ENCODE results near the gene UBB. TPM values are rescaled to one million over a fixed set of nuclear protein-coding genes. Genes with fewer than 3 reads are reported as not detected.
A peak's percentile ranks its signal among the peaks of the same experiment; 100 is the strongest.

Gene UBB
- total RNA-seq = 475 TPM

- ATAC-seq = peak; percentile 93
Measured at GRCh38 chr17:16380640-16381495, at the start of gene UBB. Gene UBB, plus strand, starts transcription at chr17:16381091. Its CDS starts 817 bp downstream, at chr17:16381908.

GRCh38 chr17:16338391-16338790 lies 42.5 kb upstream of the UBB start:
- ATAC-seq = no peak

- no peak for ATAC-seq
Measured at GRCh38 chr17:16339402-16339801, 41.5 kb upstream of the UBB start.

- no peak for ATAC-seq
Measured at GRCh38 chr17:16339959-16340358, 40.9 kb upstream of the UBB start.

DNA sequence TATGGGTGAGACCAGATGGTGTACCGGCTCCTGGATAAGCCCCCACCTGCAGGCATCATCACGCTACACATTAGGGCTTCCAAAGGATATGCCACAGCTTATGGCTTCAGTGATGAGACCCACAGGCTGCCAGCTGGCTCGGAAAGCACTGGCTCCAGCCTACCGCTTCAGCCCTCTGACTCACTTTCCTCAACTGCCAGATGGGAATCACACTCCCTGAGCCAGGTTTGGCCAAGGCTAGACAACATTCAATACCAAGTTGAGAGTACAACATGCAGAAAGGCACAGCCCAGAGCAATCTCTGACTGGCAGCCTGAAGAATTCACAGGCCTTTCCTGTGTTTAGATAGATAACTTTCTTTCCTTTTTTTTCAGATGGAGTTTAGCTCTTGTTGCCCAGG lies 37.9 kb upstream of the UBB start:
- ATAC-seq = no peak

DNA sequence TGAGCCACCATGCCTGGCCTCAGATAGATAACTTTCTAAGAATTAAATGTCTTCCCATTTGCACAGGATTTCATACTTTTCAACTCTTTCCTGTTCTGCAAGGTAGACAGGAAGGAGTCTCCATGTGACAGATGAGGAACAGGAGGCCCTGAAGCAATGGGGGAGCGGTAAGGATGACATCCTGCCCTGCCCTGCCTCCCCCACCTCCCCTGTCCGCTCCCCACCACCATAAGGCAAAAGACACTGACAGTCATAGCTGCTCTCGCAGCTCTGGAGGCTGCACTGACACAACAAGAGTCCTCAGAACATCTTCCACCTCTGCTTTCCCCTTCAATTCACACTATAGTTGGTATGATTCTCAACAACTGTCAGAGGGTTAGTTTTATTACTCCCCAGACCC lies 37.3 kb upstream of the UBB start:
- no peak for ATAC-seq

- no peak for ATAC-seq
Measured at GRCh38 chr17:16345565-16345964, 35.3 kb upstream of the UBB start.

DNA sequence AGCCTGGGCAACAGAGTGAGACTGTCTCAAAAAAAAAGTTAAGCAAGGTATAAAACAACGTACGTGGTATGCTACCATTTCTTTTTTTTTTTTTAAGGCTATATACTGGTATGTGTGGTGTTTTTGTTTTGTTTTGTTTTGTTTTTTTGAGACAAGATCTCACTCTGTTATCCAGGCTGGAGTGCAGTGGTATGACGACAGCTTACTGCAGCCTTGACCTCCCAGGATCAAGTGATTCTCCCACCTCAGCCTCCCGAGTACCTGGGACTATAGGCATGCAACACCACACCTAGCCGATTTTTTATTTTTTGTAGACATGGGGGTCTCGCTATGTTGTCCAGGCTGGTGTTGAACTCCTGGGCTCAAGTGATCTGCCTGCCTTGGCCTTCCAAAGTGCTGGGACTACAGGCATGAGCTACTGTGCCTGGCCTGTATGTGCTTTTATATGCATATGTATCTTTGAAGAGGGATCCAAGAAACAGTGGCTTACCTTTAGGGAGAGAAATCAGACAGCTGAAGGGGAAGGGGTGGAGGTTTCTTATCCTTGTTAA lies 34.1 kb upstream of the UBB start:
- ATAC-seq = no peak

DNA sequence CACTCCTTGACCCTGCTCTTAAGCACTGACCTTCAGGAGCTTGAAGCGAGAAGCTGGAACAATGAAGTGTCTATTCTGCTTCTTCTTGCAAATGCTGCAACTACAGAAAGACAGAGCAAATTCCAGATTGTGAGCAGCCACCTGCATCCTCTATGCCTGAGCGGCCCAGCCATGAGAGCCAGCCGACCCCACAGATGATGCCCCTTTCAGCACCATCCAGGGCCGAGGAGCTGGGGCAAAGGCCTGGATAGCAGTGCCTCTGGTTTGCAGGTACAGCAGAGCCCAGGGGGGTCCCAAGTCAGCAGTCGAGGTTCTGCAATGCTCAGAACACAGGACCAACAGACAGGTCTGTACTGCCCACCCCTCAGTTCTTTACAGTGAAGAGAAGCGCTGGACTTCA lies 32.3 kb upstream of the UBB start:
- ATAC-seq = no peak

GRCh38 chr17:16349431-16349830 lies 31.5 kb upstream of the UBB start:
- ATAC-seq = no peak

GRCh38 chr17:16351831-16352230 lies 29.1 kb upstream of the UBB start:
- ATAC-seq = no peak

DNA sequence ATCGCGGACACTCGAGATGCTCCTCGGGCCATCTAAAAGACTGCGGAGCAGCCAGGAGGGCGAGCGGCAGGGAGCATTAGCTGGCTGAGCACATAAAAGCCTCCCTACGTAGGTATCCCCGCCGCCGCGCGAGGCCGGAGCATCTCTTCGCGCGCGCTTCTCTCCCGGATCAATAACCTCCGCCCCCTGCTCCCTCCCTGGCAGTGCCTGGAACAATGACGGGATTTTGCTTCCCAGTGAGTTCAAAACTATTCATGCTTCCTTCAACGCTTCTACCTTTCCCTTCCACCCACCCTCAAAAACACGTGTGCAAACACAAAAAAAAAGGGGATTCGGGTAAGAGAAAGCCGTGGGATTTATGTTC lies 28.6 kb upstream of the UBB start:
- no peak for ATAC-seq

- ATAC-seq = peak; percentile 54
Measured at GRCh38 chr17:16352667-16353316, 28.1 kb upstream of the UBB start.

DNA sequence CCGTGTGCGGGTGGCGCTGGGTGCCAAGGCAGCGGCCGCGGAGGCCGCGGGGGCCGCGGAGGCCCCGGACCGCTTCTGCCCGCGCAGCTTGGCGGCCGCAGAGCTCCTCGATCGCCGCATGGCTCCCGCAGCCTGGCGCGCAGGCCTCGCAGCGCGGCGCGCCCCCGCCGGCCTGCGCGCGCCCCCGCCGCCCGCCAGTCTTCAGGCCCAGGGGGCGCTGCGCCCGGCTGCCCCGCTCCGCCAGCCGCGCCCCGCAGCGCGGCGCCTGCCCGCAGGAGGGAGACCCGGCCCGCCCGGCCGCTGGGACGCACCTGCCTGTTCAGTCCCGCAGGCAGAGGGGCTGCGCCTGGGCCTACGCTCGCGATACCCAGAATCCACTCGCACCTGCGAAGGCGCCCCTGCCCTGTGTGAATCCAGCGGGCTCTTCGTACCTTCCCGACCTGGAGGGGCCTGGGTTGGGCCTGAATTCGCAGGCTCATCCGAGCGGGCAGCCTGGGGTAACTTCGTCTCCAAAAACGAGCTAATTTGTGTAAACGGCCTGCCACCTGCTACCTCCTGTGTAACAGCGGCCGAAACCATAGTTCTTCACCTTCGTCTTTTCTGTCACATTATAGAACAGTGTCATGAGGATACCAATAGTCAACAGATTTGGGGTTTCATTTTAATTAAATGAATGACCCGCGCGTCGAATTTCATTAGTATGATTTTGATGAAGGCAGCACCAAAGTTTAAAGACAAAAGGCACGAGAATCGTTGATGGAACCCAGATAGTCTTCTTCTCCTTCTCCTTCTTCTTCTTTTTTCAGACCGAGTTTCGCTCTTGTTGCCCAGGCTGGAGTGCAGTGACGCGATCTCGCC lies 27.3 kb upstream of the UBB start, which contains the start of gene CENPV:
Gene CENPV, minus strand, starts transcription at position 153 of the 858 bp plus-strand sequence. Its CDS starts 33 bp downstream, at position 120.
- ATAC-seq = peak; percentile 64

DNA sequence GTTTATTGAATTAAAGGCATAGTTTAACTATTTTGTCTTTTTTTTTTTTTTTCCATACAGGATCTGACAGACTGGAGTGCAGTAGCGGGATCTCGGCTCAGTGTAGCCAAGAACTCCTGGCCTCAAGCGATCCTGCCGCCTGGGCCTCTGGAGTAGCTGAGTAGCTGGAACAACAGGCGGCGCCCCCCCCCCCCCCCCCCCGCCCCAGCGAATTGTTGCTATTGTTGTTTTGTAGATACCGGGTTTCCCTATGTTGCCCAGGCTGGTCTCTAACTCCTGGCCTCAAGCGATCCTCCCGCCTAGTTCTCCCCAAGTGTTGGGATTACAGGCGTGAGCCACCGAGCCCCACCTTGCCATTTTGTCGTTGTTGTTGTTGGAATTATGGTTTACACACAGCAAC lies 26.3 kb upstream of the UBB start:
- no peak for ATAC-seq

DNA sequence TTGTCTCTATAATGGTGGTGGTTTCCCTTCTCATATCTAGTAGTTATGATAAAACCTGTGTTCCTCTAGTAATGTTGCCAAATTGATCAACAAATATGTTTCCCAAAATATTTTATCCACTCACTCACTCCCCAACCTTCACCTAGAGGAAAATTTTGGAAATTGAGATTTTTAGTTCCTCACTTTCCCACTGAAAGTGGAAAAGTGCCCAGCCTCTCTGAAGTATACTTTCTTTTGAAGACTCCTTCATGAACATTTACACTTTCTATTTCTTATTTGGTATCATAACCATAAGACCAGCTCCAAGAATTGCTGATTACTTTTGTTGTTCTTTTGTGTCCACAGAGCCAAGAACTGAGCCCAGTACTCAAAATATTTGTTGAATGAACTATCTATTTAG lies 22.5 kb upstream of the UBB start:
- no peak for ATAC-seq

GRCh38 chr17:16361874-16362273 lies 19.0 kb upstream of the UBB start:
- no peak for ATAC-seq

- ATAC-seq = peak; percentile 93
Measured at GRCh38 chr17:16363749-16364536, 16.9 kb upstream of the UBB start.

GRCh38 chr17:16364625-16365024 lies 16.3 kb upstream of the UBB start:
- ATAC-seq = no peak

DNA sequence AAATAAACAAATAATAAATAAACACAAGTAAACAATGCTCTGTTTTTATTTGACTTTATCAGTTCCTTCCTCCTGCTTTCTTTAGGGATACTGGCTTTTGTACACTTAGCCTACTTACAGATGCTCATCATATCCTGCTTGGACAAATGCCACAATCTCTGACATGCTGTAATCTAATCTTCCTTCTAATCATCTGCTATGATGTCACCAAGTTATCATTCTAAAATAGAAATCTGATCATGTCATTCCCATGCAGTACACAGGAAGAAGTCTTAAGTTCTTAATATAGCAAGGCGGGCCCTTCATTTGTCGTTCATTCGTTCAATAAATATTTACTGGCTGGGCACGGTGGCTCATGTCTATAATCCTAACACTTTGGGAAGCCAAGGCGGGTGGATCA lies 9.1 kb upstream of the UBB start:
- ATAC-seq = no peak

GRCh38 chr17:16374146-16374938 lies 6.5 kb upstream of the UBB start:
- peak; percentile 13 for ATAC-seq

Data from esophagus mucosa (tissue), 1 donor.